GM21576 (cell line): ENCODE data around the gene EMC9.

Experiments used
- ATAC-seq: cut with Tn5 transposase; IDR thresholded peaks from one replicate; pipeline ENCODE4 v1.9.1; 2021; ENCODE audit warnings: mild to moderate bottlenecking, moderate library complexity; ENCODE audit not compliant: unreplicated experiment

Gene EMC9

DNA sequence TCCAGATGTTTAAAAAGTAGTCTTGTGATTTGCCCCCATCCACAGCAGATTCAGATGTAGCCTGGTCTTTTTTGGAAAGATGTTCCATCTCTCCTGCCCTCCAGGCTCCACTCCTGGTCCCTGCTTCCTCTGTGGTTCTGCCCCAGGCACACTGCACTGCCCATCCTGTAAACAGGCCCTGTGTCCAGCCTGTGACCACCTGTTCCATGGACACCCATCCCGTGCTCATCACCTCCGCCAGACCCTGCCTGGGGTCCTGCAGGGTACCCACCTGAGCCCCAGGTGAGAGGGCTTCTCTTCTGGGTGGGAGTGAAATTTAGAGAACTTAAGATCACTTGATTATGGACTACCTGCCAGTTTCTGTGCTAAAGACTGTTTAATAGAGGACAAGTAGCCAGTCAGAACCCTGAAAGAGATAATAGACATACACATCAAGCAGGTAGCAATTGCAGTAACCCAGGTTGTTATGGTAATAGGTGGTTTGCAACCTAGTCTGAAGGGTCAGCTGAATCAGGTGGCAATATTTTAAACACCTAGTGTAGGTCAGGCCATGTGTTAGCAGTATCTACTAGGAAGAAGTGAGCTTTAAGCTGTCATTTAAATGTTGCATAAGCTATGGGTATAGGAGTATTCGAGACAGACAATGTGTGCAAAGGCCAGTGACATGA is 8.0 kb upstream of the EMC9 start:
- ATAC-seq = no peak

GRCh38 chr14:24147761-24148428 is 6.5 kb upstream of the EMC9 start:
- no peak for ATAC-seq

DNA sequence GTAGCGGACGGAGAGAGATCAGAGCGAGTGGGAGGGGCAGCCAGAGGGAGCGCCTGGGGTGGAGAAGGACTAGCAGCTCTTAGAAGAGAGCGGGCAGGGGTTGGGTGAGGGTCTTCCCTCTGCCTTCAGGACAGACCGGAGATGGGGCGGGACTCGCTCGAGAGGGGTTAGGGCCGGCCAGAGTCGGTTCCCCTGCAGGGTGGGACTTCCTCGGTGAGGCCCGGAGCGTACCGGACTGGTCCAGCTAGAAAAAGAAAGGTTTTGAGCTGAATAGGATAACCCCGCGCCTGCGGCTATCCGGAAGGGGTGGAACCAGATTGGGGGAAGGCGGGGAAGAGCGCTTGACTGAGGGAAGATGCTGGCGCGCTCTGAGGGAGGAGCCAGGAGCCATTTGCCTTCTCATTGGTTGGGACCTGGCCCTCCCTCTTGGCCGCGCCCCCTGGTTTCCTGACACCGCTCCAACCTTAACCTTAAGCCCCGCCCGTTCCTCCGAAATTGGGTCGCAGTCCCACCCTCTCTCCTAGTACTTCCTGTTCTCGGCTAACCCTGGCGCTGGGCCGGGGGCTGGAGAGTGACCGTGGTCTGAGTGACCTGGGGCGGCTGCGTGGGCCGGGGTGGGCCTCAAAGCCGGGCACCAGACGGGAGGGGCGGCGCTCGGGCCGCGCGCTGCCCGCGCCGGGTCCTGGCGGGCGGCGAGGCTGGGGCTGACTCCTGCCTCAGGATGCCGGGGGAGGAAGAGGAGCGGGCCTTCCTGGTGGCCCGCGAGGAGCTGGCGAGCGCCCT is 5.8 kb upstream of the EMC9 start, which contains the start of gene RNF31:
Gene RNF31 (plus strand): TSS at position 521 of the 783 bp plus-strand sequence. CDS start 201 bp downstream, at position 722.
- ATAC-seq = peak; percentile 85

DNA sequence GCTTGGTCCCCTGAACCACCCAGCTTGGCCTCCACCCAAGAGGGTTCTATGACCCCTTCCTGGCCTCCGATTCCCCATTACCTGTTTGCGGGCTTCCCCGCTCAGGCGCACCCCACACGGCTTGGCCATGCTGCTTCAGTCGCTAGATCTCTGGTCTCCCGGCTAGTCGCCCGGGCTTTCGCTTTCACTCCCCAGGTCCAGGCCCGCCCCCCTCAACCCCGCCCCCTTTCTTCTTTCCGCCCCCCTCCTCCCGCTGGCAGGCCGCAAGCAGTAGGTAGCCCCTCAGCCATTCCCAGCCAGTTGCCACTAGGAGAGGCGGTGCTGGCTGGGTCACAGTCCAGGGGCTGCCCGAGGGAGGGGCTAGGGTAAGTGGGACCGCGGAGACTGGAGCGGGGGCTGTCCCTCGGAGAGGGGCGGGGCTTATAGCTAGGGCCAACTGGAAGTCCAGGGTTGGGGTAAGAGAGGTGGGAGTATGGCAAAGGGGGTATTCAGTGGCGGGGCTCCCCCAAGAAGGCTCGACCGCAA is 5.1 kb upstream of the EMC9 start, which contains the start of gene PSME2:
Gene PSME2 (minus strand): TSS at position 158 of the 525 bp plus-strand sequence. CDS start 29 bp downstream, at position 129.
- ATAC-seq = peak; percentile 56

GRCh38 chr14:24145690-24146452 is 4.5 kb upstream of the EMC9 start:
- ATAC-seq = no peak

DNA sequence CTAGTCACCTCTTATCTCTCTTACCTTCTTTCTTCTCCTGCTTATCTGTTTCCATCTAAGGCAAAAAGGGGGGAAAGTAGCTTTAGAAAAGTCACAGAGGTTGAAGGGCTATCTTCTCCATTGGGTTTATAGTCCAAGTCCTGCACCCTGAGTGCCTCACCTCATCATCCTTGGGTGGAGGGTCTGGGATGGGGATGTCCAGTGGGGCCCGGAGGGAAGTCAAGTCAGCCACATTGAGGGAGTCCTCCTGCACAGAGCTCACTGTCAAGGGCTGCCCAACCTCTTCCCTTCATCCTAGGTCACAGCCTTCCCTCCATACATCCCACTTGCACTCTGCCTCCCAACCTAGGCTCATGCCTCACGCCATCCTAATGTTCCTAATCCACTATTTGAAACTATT is 3.8 kb upstream of the EMC9 start:
- ATAC-seq = no peak

- no peak for ATAC-seq
Observed at GRCh38 chr14:24144451-24144850, 3.1 kb upstream of the EMC9 start.

- no peak for ATAC-seq
Observed at GRCh38 chr14:24143511-24143910, 2.1 kb upstream of the EMC9 start.

DNA sequence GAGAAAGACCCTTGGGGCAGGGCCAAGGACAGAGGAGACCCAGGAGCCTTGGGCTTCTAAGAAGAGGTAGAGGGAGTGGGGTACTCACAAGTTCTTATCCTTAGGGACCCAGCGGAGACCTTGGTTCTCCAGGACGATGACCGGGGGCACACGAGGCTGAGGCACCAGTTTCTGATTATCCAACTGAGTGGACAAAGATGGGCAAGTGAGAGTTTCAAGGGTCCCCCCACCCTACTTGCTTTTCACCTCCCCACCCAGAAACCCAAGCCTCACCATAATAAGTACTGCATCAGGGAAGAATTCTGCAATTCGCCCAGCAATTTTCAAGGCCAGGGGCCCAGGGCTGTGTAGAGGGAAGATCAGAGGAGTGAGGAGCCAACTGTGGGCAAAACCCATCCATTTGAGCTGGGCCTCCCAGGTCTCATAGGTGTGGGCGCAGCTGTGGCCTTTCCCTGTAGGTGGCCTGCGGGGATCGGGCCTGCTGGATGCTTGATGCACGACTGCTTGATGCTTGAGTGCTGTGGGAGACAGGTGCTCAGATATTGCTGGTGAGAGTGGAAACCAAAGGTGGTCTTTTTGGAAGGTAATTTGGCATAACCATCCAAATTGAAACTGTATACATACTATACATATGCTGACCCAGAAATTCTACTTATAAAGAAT is 2.0 kb downstream of the EMC9 start:
- ATAC-seq = no peak

DNA sequence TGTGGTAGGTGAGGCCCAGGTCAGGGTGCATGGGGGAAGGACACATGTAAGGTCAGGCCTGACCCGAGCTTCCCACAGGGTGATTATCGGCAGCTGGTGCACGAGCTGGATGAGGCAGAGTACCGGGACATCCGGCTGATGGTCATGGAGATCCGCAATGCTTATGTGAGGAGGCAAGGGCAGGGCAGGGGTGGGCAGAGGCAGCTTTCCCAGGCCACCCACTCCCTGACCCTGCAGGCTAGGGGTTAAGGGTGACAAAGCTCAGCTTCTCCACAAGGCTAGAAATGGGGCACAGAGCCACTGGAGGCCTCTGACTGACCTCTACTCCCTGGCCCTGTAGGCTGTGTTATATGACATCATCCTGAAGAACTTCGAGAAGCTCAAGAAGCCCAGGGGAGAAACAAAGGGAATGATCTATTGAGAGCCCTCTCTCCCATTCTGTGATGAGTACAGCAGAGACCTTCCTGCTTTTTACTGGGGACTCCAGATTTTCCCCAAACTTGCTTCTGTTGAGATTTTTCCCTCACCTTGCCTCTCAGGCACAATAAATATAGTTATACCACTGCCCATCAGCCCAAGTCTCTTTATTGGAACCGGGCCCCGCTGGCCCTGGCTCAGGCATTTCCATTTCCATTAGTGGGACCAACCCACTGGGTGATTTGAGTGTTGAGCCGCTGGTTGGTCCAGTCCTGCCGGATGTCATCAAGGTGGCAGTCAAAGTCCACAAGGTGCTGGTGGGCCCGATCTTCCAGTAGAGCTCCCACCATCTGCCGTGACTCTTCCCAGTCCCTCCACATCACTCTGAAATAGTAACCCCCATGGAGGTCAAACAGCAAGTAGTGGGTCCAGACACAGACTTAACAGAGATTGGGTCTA is 2.8 kb downstream of the EMC9 start:
- no peak for ATAC-seq

DNA sequence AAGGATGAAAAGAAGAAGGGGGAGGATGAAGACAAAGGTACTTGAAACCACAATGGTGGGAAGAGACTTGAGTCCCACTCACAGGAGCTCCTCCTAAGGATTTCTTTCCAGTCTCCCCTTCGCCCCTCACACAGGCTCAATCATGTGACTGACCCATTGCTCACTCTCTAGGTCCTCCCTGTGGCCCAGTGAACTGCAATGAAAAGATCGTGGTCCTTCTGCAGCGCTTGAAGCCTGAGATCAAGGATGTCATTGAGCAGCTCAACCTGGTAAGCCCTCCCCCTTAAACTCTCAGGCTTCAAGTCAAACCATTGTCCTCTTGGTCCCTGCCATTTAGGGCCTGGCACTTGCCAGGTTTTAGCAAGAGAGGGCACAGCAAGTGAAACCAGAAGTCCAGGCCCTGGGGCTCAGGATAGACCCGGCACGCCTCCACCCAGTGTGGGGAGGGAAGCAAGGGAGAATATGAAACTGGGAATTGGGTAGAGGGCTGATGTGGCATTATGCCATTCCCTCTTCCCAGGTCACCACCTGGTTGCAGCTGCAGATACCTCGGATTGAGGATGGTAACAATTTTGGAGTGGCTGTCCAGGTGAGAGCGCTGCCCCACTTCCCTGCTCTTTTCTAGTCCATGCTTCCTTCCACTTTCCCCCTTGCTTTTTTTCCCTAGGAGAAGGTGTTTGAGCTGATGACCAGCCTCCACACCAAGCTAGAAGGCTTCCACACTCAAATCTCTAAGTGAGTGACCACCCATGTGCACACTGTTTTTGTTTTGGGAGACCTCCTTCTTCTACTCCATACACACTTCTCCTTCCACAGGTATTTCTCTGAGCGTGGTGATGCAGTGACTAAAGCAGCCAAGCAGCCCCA is 3.6 kb downstream of the EMC9 start:
- no peak for ATAC-seq

DNA sequence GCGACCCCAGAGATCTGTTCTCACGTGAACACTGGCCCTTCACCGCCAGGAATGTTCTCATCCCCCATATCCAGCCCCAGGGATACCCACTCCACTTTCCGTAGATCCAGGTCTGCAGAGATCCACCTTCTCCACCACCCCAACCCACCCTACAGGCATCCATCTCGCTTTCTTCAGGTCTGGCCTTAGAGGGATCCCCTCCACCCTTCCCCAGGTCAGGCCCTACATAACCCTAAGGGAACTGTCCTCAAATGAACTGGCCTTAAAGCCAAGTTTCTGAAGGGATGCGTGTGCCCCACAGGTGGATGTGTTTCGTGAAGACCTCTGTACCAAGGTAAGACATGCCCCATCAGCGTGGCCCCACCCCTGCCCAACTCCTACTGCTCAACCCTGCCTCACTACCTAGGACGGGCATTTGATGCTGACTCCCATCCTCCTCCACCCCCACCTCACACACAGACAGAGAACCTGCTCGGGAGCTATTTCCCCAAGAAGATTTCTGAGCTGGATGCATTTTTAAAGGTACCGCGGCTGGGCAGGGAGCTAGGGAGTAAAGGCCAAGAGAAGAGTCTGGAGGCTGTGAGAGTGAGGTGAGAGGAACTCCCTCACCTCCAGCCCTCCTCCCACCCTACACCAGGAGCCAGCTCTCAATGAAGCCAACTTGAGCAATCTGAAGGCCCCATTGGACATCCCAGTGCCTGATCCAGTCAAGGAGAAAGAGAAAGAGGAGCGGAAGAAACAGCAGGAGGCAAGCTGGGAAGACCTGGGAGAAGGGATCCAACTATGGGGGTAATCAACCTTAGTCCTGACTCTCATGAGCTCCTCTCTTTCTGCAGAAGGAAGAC is 4.5 kb downstream of the EMC9 start:
- no peak for ATAC-seq

DNA sequence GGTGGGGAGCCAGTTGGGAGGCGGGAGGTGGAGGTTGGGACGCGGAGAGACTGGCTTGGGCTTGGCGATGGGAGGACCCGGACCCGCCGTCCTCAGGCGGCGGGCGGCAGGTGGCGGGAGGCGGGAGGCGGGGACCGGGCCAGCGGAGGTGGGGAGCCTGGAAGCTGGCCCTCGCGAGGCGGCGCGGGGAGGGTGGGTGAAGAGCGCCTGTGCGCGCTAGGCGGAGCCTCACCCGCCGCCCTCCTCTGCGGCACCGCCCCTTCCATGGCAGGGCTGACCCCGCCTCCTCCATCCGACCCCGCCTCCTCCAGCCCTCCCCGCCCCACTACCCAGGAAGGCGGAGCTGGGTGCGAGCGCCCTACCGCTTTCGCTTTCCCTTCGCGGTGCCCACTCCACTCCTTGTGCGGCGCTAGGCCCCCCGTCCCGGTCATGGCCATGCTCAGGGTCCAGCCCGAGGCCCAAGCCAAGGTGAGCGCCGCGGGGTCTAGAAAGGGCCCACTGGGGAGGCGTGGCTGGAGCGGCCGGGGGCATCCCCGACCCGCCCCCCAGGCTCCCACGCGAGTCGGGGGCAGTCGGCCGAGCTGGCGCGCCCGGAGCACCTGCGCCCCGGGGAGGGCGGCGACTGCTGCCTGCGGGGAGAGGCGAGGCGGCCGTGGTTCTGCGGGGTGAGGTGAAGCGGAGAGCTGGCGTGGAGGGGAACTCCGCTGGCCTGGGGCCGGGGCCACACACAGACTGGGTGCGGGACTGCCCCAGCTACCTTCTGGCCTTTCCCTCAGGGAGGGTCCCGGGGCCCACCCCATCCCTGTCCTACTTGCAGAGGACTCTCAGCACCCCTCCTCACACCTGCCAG is 5.3 kb downstream of the EMC9 start, which contains the start of gene PSME1:
Gene PSME1 (plus strand): TSS at position 361 of the 850 bp plus-strand sequence. CDS start 69 bp downstream, at position 430.
- ATAC-seq = peak; percentile 83

- no peak for ATAC-seq
Observed at GRCh38 chr14:24135584-24135833, 5.9 kb downstream of the EMC9 start.

DNA sequence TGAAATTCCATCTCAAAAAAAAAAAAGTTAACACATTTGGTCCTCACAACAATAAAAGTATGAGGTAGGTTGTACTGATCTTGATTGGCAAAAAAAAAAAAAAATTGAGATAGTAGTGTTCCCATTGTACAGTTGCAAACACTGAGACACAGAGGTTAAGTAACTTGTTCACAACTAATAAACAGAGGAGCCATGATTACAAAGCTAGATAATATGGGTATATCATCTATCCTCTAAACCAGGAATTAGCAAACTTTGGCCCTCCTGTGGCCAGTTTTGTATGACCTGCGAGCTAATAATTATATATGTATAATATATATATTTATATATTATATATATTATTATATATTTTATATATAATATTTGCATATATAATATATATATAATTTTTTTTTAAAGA is 7.7 kb downstream of the EMC9 start:
- ATAC-seq = no peak

- ATAC-seq = no peak
Observed at GRCh38 chr14:24132976-24133375, 8.4 kb downstream of the EMC9 start.
